ENCODE results near the gene HAO1. TPM values are rescaled to one million over a fixed set of nuclear protein-coding genes. Genes with fewer than 3 reads are reported as not detected.
"Not testable (repeated sequence)": the region's sequence is repeated elsewhere in the genome, so short reads cannot be mapped to it uniquely, and the experiment has no call there.

HAO1 gene
- total RNA-seq, 1 donor from 2014 or later: not detected

- DNase-seq (no peak), ATAC-seq (ENCODE audit: low read depth) (no peak)
- Mint-ChIP-seq H3K27ac (no peak overlapping the region), H3K36me3 (ENCODE audit: low read depth) (no peaks in the 10 kb centered on the region), H3K4me1 (no peaks in the 10 kb centered on the region), H3K9me3 (no peaks in the 10 kb centered on the region), H3K27me3 (peaks cover 3% of the 10 kb centered on the region), H3K4me3 (no peak overlapping the region)
- TF ChIP-seq, protein P1, sequence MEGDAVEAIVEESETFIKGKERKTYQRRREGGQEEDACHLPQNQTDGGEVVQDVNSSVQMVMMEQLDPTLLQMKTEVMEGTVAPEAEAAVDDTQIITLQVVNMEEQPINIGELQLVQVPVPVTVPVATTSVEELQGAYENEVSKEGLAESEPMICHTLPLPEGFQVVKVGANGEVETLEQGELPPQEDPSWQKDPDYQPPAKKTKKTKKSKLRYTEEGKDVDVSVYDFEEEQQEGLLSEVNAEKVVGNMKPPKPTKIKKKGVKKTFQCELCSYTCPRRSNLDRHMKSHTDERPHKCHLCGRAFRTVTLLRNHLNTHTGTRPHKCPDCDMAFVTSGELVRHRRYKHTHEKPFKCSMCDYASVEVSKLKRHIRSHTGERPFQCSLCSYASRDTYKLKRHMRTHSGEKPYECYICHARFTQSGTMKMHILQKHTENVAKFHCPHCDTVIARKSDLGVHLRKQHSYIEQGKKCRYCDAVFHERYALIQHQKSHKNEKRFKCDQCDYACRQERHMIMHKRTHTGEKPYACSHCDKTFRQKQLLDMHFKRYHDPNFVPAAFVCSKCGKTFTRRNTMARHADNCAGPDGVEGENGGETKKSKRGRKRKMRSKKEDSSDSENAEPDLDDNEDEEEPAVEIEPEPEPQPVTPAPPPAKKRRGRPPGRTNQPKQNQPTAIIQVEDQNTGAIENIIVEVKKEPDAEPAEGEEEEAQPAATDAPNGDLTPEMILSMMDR (IDR thresholded peaks at IDR 0.05): no peak
- intact Hi-C loops (cut with micrococcal nuclease): no loop called here
- ChIA-PET POLR2A (no interaction called here), CTCF (no interaction called here)
Measured at GRCh38 chr20:7967199-7967844, 27.1 kb upstream of the HAO1 start.

GRCh38 chr20:7966176-7966575 lies 25.9 kb upstream of the HAO1 start:
- ChIA-PET POLR2A (no interaction called here), CTCF (no interaction called here)
- H3K36me3 Mint-ChIP-seq (ENCODE audit: low read depth): no peaks in the 10 kb centered on the region
- no peak for DNase-seq
- peaks cover 3% of the 10 kb centered on the region for H3K27me3 Mint-ChIP-seq
- H3K27ac Mint-ChIP-seq: no peak overlapping the region
- H3K9me3 Mint-ChIP-seq: no peaks in the 10 kb centered on the region
- no peaks in the 10 kb centered on the region for H3K4me1 Mint-ChIP-seq
- ATAC-seq (ENCODE audit: low read depth): no peak
- no peak overlapping the region for H3K4me3 Mint-ChIP-seq
- intact Hi-C loops (cut with micrococcal nuclease): no loop called here
- TF ChIP-seq, protein P1 (IDR thresholded peaks at IDR 0.05): no peak

GRCh38 chr20:7959484-7959883 lies 19.2 kb upstream of the HAO1 start:
- Mint-ChIP-seq H3K4me1 (no peaks in the 10 kb centered on the region), H3K36me3 (ENCODE audit: low read depth) (no peaks in the 10 kb centered on the region), H3K27ac (no peak overlapping the region), H3K4me3 (no peak overlapping the region), H3K27me3 (peaks cover 26% of the 10 kb centered on the region), H3K9me3 (peaks cover 4% of the 10 kb centered on the region)
- TF ChIP-seq, protein P1 (IDR thresholded peaks at IDR 0.05): no peak
- no peak for DNase-seq
- ChIA-PET POLR2A (no interaction called here), CTCF (no interaction called here)
- intact Hi-C loops (cut with micrococcal nuclease): no loop called here
- ATAC-seq (ENCODE audit: low read depth): no peak

DNA sequence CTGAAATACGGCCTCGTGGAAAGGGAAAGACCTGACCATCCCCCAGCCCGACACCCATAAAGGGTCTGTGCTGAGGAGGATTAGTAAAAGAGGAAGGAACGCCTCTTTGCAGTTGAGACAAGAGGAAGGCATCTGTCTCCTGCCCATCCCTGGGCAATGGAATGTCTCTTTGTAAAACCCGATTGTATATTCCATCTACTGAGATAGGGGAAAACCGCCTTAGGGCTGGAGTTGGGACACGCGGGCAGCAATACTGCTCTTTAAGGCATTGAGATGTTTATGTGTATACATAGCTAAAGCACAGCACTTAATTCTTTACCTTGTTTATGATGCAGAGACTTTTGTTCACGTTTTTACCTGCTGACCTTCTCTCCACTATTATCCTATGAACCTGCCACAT lies 16.3 kb upstream of the HAO1 start:
- intact Hi-C loops (cut with micrococcal nuclease); ATAC-seq (ENCODE audit: low read depth); H3K4me1 Mint-ChIP-seq; H3K27ac Mint-ChIP-seq; POLR2A ChIA-PET; DNase-seq; H3K36me3 Mint-ChIP-seq (ENCODE audit: low read depth); CTCF ChIA-PET; H3K4me3 Mint-ChIP-seq; H3K9me3 Mint-ChIP-seq: not testable (repeated sequence)
- H3K27me3 Mint-ChIP-seq: peaks cover 24% of the 10 kb centered on the region

DNA sequence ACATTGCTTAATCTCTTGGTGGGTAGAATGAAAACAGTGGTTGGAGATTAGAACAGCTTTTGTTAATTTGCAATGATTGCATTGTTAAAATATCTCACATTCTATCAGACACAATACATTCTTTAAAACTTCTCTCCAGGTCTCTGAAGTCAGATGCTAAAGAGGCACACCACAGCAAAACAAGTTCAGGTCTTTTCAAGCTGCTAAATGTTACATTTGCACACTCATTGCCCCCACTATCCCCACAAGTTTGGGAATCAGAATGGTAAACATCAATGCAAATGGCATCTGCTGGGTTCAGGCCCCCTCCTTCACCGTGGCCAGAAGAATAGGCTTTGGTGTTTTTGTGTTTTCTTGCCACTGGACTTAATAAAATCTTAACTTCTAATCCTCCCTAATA lies 10.1 kb upstream of the HAO1 start:
- Mint-ChIP-seq H3K27me3 (peaks cover 6% of the 10 kb centered on the region), H3K36me3 (ENCODE audit: low read depth) (no peaks in the 10 kb centered on the region), H3K9me3 (peaks cover 5% of the 10 kb centered on the region), H3K4me1 (no peaks in the 10 kb centered on the region), H3K27ac (no peak overlapping the region), H3K4me3 (no peak overlapping the region)
- ATAC-seq (ENCODE audit: low read depth) (no peak), DNase-seq (no peak)
- POLR2A ChIA-PET: no interaction called here
- intact Hi-C loops (cut with micrococcal nuclease): no loop called here
- TF ChIP-seq, protein P1 (IDR thresholded peaks at IDR 0.05): no peak
- CTCF ChIA-PET: no interaction called here

GRCh38 chr20:7943891-7944290 lies 3.6 kb upstream of the HAO1 start:
- TF ChIP-seq, protein P1 (IDR thresholded peaks at IDR 0.05): no peak

More at GRCh38 chr20:7943891-7944290, 3.6 kb upstream of the HAO1 start:
- no peaks in the 10 kb centered on the region for H3K36me3 Mint-ChIP-seq (ENCODE audit: low read depth)
- H3K4me3 Mint-ChIP-seq: no peak overlapping the region
- no peak for ATAC-seq (ENCODE audit: low read depth)
- H3K4me1 Mint-ChIP-seq: no peaks in the 10 kb centered on the region
- H3K9me3 Mint-ChIP-seq: peaks cover 3% of the 10 kb centered on the region
- H3K27me3 Mint-ChIP-seq: no peaks in the 10 kb centered on the region
- ChIA-PET CTCF (no interaction called here), POLR2A (no interaction called here)
- intact Hi-C loops (cut with micrococcal nuclease): no loop called here
- no peak overlapping the region for H3K27ac Mint-ChIP-seq
- no peak for DNase-seq
